Dedifferentiated amniotic fluid mesenchymal stem cell (primary cell): Measurements from ENCODE around the gene GALNT9.
"Not testable (repeated sequence)": the region's sequence is repeated elsewhere in the genome, so short reads cannot be mapped to it uniquely, and the experiment has no call there.

Experiments
- DNase-seq: peaks from one replicate; pipeline ENCODE4 v3.0.0-alpha.2; 2016; ENCODE audit errors: extremely low spot score

Gene GALNT9

DNA sequence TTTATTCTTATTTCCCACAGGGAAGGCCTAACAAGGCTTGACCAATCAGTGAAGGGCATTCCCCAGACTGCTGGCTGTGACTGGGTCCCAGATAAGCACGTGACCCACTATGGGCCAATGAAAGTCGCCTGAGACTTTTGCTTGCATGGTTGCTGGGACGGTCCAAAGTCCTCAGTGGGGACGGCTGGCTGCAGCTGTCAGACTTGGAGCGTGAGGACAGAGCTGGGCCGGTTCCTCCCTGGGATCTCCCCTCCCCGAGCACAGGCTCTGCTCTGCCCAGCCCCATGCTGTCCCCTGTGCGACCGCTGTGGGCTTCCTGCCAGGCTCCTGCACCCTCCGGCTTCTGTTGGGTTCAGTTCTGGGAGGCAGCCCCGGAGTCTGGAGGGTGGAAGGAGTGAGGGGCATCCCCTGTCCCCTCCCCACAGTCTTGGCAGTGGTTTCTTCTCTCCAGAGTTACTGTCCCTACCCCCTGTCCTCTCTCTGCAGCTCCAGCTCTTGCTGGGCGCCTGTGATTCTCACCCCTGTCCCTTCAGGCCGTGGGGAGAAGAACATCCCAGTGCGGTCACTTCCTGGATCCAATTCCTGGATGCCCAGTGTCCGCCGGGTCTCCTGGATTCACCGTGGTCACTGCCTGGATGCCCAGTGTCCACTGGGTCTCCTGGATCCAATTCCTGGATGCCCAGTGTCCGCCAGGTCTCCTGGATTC lies 50.1 kb downstream of the GALNT9 start:
- DNase-seq, result no peak

DNA sequence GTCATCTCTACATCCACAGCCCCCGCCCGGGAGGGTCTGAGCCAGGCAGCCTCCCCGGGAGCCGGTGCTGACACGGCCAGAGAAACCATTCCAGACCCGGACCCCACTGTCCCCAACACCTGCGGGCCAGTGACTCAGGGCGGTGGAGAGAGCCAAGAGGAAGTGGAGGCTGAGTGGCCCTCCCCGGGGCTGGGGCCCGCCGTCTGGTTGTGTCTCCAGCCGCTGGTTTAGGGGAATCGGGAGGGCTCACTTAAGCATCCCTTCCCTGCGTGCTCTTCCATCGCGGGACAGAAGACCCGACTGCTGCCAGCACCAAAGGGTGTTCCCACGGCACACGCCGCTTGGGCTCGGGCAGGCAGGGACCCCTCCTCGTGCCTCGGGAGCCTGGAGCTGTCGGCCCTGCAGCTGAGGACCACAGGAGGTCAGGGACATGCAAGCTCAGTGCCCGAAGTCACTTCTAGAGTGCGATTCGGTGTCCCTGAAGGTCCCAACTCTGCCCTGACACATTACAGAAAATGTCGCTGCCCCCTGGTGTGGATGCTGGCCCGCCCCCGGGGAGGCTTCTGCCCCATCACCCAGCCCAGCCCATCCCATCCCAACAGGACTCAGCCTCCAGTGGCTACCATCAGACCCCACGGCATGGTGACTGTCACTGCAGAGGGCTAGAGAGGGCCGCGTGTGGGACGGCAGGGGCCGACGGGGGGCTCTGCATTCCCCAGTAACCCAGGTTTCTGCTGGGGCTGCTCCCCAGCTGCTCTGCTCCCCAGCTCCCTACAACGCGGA lies 50.8 kb downstream of the GALNT9 start:
- DNase-seq, result no peak

DNA sequence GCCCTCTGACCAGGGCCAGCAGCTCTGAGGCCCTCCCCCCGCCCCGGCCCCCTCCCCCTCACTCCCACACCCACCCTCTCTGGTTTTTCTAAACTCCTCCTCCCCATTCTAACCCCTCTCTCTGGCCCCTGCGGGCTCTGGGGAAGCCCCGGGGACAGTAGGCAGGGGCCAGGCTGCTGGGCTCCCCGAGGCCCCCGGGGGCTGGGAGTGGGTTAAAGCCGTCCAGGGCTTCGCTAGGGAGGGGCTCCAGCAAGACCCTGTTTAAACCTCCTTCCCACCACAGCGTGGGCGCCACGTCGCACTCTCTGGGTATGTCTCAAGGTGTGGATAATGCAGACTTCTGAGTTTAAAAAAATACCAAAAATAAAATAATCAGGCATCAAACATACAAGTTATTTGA lies 51.4 kb downstream of the GALNT9 start:
- no peak for DNase-seq

DNA sequence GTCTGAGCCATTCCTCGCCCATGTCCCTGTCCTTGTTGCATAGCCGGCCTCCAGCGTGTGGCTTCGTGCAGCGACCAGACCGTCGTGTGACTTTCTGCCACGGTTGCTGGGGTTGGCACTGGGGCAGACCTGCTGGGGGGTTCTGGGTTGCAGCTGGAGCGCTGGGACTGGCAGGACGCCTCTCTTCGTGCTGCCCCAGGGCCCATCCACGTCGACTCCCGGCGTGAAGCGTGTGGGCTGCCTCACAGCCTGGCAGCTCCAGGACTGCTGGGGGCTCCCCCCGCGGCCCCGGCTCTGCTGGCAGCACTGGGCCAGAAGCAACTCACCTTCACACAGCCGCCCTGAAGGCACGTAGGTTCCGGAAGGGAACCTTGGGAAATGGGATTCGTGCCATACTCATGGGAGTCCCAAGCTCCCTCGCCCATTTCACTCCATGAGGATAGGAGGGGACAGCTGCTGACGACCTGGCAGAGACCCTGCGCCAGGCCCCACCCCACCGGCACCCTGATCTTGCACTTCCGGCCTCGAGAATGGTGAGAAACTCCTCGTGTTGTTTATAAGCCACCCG lies 51.9 kb downstream of the GALNT9 start:
- DNase-seq, result no peak

DNA sequence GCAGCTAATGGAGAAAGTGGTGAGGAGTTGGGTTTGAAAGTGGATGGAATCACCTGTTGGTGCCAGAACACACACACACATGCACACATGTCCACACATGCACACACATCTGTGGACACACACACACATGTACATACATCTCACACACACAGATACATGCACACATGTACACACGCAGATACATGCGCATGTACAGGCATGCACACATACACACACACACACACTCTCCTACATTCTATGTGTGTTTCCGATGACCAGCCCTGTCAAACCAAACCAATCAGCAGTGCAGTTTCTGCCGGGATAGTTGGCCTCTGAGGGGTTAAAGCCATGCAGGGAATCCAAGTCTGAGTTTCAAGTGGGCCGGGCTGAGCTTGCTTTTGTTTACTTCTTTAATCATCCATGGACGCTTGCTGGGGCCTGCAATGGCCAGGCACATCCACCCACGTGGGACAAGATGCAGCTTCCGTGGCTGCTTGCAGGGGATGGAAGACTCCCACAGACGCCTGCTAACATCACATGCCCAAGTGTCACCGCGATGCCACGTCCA lies 52.5 kb downstream of the GALNT9 start:
- no peak for DNase-seq

DNA sequence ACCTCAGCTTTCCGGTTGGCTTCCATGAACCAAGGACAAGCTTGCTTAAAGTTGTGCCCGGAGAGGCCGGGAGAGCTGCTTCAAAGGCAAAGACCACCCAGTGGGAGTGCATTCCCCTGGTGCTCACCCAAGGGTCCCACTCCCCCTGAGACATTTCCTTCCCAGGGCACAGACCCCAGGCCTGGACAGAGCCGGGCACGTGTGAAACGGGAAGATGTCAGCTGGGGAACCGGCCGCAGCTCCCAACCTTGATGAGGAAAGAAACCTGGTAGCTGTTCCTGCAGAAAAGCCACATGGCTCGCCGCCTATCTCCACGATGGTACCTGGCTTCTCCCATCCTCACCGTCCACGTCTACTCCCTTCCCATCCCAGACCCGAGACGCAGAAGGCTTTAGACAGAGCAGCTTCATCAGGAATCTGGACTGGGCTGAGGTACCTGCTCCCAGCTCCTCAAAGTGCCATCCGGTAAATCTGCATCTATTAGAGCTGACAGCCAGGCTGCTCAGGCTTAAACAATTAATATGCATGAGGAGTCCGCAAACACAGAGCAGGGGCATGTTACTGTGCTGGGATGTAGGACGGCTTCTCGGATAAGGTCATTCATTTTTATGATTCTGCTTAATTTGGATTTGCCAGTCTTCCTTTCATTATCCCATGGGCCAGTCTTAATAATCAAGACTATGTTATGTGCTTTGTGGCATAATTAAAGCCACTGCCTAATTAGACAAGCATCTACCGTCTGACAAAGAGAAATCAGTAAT lies 53.1 kb downstream of the GALNT9 start:
- no peak for DNase-seq

DNA sequence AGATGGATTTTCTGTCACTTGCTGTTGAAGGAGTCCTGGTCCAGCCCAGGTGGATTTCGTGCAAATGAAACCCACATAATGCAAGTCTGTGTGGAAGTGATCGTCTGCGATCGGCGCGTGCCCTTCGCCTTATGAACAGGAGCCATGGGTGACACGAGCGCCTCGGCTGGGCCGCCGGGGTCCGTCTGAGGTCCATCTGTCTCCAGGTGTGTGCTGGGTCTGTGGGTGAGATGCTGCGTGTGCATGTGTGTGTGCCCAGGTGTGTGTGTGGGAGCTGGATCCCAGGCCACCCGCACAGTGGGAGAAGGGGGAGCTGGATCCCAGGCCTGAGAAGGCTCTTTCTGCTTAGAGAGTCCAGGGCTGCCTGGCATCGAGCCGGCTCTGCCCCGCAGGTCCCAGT lies 53.8 kb downstream of the GALNT9 start:
- DNase-seq, result no peak

DNA sequence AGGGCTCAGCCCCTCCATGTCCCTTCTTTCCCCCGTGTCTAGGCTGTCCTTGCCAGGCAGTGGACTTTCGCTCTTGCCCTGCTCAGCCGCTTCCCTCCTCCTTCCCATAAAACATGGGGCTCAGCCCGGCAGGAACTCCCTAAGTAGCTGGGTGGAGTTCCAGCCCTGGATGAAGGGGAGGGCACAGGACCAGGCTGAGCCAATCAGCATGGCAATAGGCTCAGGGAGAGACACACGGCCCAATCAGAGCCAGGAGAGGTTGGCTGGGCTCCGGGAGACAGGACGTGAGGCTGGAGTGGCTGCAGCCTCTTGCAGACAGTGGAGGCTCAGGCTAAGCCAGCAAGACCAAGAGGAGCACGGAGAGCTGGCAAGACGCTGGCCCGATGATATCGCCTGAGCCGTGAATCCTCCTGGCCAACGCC lies 54.3 kb downstream of the GALNT9 start:
- no peak for DNase-seq

DNA sequence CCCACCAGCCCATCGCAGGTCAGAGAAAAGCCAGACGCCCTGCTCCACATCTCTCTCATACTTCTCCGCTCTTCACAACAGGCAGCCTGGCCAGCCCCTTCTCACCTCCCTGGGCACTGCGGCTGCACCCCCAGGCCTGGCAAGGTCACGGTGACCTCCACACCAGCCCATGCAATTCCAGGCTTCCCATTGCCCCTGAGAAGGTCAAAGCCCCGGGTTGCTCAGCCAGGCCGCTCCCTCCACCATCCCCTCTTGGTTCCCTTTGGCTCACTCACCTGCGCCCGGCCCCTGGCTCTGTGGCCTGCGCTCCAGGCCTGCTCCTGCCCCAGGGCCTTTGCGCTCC lies 55.4 kb downstream of the GALNT9 start:
- DNase-seq, result no peak

DNA sequence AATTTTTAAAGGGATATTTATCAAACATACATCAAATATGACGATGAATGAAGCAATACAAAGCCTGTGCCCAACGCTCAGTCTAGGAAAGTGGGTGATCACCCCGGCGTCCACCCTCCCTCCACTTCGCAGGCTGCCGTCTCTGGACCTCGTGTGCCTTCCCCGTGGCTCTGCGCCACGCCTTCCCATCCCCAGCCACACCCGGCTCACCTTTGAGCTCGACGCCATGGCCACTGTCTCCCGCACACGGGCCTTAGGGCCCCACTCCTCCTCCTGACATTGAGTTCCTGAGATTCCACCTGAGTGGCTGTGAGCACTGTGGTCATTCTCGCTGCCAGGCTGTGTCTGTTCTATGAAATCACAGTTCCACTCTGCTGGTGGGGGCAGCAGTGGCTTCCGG lies 56.7 kb downstream of the GALNT9 start:
- no peak for DNase-seq

DNA sequence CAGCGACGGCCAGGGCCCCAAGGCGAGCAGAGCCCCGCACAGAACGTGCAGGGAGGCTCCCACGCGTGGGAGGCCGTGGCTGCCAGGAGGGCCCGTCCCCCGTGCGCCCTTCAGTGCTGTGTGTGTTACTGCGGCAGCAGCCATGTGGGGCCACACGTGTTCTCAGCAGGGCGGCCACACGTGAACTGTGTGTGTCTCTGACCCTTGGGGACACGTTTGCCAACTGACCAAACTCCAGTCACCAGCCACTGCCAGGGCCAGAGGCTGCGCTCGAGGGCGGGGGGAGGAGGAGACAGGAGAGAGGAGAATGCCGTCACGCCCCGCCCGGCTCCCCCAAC lies 57.7 kb downstream of the GALNT9 start:
- no peak for DNase-seq

DNA sequence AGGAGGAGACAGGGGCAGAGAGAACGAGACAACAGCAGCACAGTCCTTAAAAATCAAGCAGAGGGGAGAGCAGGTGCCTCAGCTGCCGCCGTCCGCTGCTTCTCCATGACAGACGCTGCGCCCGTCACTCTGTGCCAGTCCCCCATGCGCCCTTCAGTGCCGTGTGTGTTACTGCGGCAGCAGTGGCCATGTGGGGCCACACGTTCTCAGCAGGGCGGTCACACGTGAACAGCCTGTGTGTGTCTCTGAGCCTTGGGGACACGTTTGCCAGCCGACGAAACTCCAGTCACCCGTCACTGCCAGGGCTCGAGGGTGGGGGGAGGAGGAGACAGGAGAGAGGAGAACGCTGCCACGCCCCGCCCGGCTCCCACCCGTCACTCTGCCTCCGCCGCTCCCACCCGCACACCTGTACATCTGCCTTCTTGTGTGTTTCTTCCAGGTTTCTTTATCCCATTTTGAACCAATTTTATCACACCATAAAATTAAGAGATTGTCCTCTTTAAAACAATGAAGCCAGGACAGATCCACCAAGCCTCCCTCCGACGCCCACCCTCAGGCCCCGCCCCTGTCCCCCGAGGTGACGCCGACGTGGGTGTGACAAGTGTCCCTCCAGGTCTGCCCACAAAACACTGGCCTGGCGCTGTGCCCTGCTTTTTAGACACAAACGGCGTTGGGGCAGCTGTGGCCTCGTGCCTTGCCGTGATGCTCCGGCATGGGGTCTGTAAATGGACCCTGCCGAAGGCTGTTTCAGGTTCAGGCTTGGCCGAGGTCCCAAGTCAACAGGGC lies 58.2 kb downstream of the GALNT9 start:
- no peak for DNase-seq

DNA sequence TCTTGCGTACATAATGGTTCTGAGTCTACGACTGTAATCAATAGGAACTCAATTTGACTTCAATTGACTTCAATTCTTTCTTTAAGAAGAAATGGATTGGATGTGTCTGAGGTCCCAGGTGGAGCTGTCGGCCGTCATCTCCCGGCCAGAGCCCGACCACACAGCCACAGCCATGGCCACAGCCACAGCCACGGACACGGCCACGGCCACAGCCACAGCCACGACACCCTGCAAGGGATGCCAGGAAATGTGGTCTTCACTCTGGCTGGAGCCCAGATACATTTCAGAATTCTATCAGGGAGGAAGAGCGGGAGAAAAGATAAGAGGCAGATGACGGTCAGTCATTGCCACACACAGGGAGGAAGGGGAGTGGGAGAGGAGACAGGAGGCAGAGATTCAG lies 58.9 kb downstream of the GALNT9 start:
- no peak for DNase-seq

DNA sequence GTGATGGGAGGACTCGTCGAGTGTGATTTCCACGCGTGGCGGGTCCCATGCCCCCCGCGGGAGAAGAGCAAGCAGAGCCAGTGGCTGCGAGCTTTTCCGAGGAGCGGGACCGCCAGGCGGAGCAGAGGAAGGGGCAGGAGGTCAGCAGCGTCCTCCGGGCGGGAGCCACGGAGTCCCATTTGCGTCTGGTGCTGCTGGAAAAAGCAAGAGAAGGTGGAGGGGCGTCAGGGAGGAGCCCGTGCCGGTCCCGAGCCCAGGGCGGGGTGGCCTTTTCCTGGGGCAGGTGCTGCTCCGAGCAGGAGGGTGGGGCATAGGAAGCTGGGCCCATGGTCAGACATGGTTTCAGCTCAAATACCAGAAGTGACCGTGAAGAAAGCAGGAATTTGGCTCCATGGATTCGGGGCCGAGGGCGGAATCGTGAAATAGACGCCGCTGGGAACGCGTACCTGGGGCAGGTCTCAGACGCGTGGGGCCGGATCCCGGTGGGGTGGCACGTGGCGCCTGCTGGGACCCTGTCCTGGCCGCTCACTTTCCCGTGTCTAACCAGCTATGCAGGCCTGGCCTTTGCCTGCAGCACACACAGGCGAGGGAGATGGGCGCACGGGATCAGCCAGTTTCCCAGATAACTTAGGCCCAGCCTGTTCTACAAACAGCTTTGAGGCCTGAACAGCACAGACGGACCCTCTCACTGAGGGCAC lies 60.0 kb downstream of the GALNT9 start:
- no peak for DNase-seq

DNA sequence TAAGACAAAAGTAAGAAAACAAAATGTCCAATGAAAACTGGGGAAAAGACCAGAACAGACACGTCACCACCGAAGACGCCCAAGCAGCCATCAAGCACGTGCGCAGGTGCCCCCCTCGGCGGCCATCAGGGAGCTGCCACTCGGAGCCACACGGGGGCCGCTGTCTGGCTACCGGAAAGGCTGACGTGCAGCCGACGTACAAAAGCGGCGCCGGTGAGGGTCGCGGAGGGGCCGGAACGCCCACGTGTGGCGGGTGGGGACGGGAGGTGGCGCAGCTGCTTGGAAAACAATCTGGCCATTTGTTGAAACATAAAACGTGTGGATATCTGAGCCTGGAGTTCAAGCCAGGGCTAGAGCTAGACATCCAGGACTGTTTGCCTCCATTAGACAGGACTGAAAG lies 60.7 kb downstream of the GALNT9 start:
- no peak for DNase-seq

DNA sequence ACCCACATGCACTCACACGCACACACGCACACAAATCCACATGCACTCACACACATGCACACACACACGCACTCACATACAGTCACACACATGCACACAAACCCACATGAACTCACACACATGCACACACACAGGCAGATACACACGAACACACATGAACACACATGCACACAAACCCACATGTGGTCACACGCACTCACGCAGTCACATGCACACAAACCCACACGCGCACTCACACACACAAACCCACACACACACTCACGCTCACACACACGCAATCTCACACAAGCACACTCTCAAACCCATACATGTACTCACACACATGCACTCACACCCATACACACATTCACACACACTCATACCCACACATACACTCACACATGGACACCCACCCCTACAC lies 61.5 kb downstream of the GALNT9 start:
- no peak for DNase-seq

DNA sequence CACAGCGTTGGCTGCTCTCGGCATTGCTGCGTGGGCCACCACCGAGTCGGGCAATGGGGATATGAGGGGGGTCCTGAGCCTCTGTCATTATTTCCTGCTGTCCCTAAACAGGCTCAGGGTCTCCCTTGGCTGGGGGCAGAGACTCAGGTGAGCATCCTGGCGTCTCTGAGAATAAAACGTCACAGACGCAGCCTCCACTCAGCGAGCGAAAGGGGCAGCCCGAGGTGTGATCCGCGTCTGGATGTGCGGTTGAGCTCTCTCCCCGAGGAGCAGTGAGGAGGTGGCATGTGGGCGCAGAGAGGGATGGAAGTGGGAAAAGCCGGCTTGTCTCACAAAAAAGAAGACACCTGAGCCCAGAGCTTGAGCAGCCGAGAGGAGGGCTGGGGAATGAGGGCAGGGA lies 62.6 kb downstream of the GALNT9 start:
- DNase-seq, result no peak

DNA sequence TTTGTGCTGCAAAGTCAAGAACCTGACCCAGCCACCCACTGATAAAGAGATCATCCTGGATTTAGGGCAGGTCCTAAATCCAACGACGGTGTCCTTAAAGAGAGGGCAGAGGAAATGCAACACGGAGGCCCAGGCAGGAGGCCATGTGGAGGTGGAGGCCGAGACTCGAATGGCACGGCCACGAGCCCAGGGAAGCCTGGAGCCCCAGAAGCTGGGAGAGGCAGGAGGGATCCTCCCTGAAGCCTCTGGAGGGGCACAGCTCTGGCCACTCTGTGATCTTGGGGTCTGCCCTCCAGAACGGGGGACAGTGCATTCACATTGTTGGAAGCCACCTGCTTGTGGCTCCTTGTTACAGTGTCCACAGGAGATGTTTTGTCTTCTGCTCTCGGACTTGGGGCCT lies 63.0 kb downstream of the GALNT9 start:
- no peak for DNase-seq

DNA sequence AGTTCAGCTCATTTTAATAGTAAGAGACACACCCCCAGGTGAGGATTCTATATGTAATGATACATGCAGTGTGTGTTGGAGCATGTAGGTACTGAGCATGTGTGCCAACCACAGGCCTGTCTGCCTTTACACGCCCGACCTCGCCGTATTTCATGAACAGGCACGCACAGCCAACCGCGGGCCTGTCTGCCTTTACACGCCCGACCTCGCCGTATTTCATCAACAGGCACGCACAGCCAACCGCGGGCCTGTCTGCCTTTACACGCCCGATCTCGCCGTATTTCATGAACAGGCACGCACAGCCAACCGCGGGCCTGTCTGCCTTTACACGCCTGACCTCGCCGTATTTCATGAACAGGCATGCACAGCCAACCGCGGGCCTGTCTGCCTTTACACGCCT lies 63.6 kb downstream of the GALNT9 start:
- DNase-seq, result not testable (repeated sequence)

DNA sequence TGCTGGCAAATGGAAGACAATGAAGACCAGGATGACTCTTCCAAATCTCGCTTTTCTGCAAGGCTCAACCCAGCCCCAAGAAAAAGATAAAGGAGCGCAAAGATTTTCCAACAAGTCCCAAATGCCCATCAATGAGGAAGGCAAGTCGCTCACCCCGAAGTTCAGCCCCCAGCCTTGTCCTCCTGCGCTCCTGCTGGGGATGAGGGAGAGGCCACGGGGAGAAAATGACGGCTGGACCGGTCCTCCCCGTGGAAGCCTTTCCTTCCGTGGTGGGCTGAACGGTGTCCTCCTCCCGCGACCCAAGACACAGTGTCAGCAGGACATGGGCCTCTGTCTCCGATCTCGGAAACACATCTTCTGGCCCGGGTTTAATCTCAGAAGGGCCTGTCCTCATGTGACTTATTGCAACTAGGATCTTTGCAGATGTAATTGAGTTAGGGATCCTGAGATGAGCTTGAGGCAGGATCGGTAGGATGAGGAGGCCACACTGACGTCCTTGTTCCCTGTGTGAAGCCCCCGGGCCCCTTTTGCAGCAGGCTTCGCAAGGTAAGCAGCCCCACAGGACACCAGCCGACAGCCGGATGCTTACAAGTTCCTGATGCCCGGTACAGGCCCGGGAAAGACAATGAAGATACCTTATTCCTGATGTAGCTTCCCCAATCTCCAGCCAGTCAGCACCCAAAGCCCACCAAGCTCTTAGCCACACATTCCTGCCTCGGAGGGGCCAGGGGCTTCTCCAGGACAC lies 64.2 kb downstream of the GALNT9 start:
- no peak for DNase-seq
